Stimulated activated CD8-positive, alpha-beta memory T cell treated with anti-CD3 and anti-CD28 coated beads, Interleukin-2, amount 100 ng/mL, for 1 hour (primary cell): ENCODE data around the gene PCSK1N.
"Not testable (repeated sequence)": the region's sequence is repeated elsewhere in the genome, so short reads cannot be mapped to it uniquely, and the experiment has no call there.

ENCODE experiments used
- DNase-seq, 2 donors: peaks; one replicate each; pipeline ENCODE4 v3.0.0-alpha.2; 2020; ENCODE audit warnings: low read depth in 2 of 2

Gene PCSK1N

GRCh38 chrX:48823053-48823452, 12.4 kb downstream of the PCSK1N start:
- no peak for DNase-seq

GRCh38 chrX:48819394-48819793, 16.0 kb downstream of the PCSK1N start:
- not testable (repeated sequence) for DNase-seq

- no peak for DNase-seq
Observed at GRCh38 chrX:48818866-48819265, 16.5 kb downstream of the PCSK1N start.

- DNase-seq = no peak
Observed at GRCh38 chrX:48818098-48818497, 17.3 kb downstream of the PCSK1N start.

GRCh38 chrX:48816014-48816810, 19.2 kb downstream of the PCSK1N start:
- no peak for DNase-seq

- DNase-seq = no peak
Observed at GRCh38 chrX:48815266-48815665, 20.1 kb downstream of the PCSK1N start.

GRCh38 chrX:48814722-48815121, 20.7 kb downstream of the PCSK1N start:
- no peak for DNase-seq

GRCh38 chrX:48813644-48814043, 21.8 kb downstream of the PCSK1N start:
- no peak for DNase-seq

- DNase-seq = no peak
Observed at GRCh38 chrX:48806081-48806480, 29.3 kb downstream of the PCSK1N start.

GRCh38 chrX:48802905-48803200, 32.6 kb downstream of the PCSK1N start:
- DNase-seq = no peak

- DNase-seq = peak in 1 of 2 donors; percentile 21
Observed at GRCh38 chrX:48802089-48802904, 33.1 kb downstream of the PCSK1N start.

- DNase-seq = peak; percentile 87 to 89
Observed at GRCh38 chrX:48801280-48802088, 33.9 kb downstream of the PCSK1N start, which contains the start of gene HDAC6. Gene HDAC6 (plus strand): TSS chrX:48802067. CDS start chrX:48802693, 626 bp downstream.

GRCh38 chrX:48800574-48801279, 34.7 kb downstream of the PCSK1N start:
- no peak for DNase-seq

- DNase-seq = no peak
Observed at GRCh38 chrX:48798318-48798717, 37.1 kb downstream of the PCSK1N start.

GRCh38 chrX:48794911-48795515, 40.4 kb downstream of the PCSK1N start:
- DNase-seq = no peak

GRCh38 chrX:48794340-48794910, 41.0 kb downstream of the PCSK1N start:
- DNase-seq = no peak

- no peak for DNase-seq
Observed at GRCh38 chrX:48793935-48794334, 41.5 kb downstream of the PCSK1N start.

- DNase-seq = no peak
Observed at GRCh38 chrX:48792219-48792618, 43.2 kb downstream of the PCSK1N start.

- no peak for DNase-seq
Observed at GRCh38 chrX:48791063-48791820, 44.2 kb downstream of the PCSK1N start.

GRCh38 chrX:48790477-48790876, 44.9 kb downstream of the PCSK1N start:
- DNase-seq = no peak
